ENCODE measurements around the gene TMEM80. TPM values are rescaled to one million over a fixed set of nuclear protein-coding genes. Genes with fewer than 3 reads are reported as not detected.

The TMEM80 gene
- total and polyA plus RNA-seq, 7 donors = 7.9 to 41.5 (median 27.6) TPM

DNA sequence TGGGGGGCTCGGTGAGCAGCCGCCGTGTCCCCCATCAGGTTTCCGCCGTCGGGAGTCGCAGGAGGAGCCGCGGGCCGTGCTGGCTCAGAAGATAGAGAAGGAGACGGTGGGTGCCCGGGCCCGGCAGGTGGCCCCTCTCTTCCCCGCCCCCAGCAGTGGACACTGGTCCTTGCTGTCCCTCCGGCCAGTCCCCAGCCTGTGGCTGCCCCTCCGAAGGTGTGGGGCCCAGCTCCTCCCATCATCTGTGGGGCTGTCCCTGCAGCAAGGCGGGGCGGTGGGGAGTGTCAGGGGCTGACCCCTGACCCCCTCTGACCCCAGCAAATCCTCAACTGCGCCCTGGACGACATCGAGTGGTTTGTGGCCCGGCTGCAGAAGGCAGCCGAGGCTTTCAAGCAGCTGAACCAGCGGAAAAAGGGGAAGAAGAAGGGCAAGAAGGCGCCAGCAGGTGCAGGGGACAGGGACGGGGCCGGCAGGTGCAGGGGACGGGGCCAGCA is 25.7 kb downstream of the TMEM80 start:
- intact Hi-C loops (cut with DNase I) = no loop called here
- WGBS, 2 donors = 31 to 74% methylated on average over 28 of the region's 28 CpGs
- H3K27ac ChIP-seq = no peak overlapping the region
- no peaks in the 10 kb centered on the region for H3K9me3 ChIP-seq
- H3K4me1 ChIP-seq = peaks cover 0 to 31% (median 26%) of the 10 kb centered on the region in 4 donors
- H3K36me3 ChIP-seq = no peaks in the 10 kb centered on the region
- H3K27me3 ChIP-seq = peaks cover 41 to 71% (median 65%) of the 10 kb centered on the region in 3 donors
- no peak for TF ChIP-seq POLR2AphosphoS5 (IDR thresholded peaks at IDR 0.05)
- TF ChIP-seq, protein P1, sequence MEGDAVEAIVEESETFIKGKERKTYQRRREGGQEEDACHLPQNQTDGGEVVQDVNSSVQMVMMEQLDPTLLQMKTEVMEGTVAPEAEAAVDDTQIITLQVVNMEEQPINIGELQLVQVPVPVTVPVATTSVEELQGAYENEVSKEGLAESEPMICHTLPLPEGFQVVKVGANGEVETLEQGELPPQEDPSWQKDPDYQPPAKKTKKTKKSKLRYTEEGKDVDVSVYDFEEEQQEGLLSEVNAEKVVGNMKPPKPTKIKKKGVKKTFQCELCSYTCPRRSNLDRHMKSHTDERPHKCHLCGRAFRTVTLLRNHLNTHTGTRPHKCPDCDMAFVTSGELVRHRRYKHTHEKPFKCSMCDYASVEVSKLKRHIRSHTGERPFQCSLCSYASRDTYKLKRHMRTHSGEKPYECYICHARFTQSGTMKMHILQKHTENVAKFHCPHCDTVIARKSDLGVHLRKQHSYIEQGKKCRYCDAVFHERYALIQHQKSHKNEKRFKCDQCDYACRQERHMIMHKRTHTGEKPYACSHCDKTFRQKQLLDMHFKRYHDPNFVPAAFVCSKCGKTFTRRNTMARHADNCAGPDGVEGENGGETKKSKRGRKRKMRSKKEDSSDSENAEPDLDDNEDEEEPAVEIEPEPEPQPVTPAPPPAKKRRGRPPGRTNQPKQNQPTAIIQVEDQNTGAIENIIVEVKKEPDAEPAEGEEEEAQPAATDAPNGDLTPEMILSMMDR (IDR thresholded peaks at IDR 0.05) = no peak
- TF ChIP-seq POLR2A (IDR thresholded peaks at IDR 0.05) = no peak
- no peak for TF ChIP-seq EP300 (IDR thresholded peaks at IDR 0.05)
- H3K4me3 ChIP-seq = peak overlapping the region in 1 of 4 donors; percentile 24
- no peak for DNase-seq

DNA sequence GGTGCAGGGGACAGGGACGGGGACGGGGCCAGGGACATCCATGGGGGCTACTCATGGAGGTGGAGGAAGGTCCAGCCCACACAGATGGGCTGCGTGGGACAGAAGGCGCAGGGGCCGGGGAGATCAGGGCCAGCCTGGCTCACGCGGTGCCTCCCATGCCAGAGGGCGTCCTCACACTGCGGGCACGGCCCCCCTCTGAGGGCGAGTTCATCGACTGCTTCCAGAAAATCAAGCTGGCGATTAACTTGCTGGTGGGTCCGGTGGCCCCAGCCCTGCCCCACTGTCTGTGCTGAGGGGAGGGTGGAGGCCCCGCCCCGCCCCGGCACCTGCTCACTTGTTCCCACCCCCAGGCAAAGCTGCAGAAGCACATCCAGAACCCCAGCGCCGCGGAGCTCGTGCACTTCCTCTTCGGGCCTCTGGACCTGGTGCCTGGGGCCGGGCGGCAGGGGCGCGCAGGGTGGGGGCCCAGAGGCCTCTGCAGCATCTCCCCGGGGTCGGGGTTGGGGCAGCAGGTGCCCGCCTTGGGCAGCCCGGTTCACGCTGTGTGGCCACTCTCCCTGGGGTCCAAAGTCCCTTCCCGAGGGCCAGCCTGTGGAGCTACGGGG is 26.2 kb downstream of the TMEM80 start:
- 22 to 48% methylated on average over 33 of the region's 33 CpGs for WGBS, 2 donors
- Histone ChIP-seq H3K4me3 (no peak overlapping the region), H3K9me3 (no peaks in the 10 kb centered on the region), H3K27me3 (peaks cover 43 to 77% (median 70%) of the 10 kb centered on the region in 3 donors), H3K27ac (no peak overlapping the region), H3K36me3 (no peaks in the 10 kb centered on the region), H3K4me1 (peaks cover 0 to 36% (median 32%) of the 10 kb centered on the region in 4 donors)
- DNase-seq = no peak
- TF ChIP-seq, protein P1 (IDR thresholded peaks at IDR 0.05) = no peak
- TF ChIP-seq POLR2A (IDR thresholded peaks at IDR 0.05) = no peak
- no peak for TF ChIP-seq POLR2AphosphoS5 (IDR thresholded peaks at IDR 0.05)
- no peak for TF ChIP-seq EP300 (IDR thresholded peaks at IDR 0.05)
- intact Hi-C loops (cut with DNase I) = loop anchor here (2.0 kb wide), 1 partner anchor 167 kb away; no protein-coding TSS in a partner anchor

DNA sequence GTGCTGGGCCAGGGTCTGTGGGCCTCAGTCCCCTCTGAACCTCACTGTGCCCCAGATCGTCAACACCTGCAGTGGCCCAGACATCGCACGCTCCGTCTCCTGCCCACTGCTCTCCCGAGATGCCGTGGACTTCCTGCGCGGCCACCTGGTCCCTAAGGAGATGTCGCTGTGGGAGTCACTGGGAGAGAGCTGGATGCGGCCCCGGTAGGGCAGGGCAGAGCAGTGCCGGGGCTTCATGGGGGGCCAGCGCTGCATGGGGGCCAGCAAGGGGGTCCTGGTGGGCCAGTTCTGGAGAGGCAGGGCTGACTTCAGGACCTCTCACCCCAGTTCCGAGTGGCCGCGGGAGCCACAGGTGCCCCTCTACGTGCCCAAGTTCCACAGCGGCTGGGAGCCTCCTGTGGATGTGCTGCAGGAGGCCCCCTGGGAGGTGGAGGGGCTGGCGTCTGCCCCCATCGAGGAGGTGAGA is 26.8 kb downstream of the TMEM80 start:
- peaks cover 43 to 82% (median 76%) of the 10 kb centered on the region in 3 donors for H3K27me3 ChIP-seq
- no peak for DNase-seq

DNA sequence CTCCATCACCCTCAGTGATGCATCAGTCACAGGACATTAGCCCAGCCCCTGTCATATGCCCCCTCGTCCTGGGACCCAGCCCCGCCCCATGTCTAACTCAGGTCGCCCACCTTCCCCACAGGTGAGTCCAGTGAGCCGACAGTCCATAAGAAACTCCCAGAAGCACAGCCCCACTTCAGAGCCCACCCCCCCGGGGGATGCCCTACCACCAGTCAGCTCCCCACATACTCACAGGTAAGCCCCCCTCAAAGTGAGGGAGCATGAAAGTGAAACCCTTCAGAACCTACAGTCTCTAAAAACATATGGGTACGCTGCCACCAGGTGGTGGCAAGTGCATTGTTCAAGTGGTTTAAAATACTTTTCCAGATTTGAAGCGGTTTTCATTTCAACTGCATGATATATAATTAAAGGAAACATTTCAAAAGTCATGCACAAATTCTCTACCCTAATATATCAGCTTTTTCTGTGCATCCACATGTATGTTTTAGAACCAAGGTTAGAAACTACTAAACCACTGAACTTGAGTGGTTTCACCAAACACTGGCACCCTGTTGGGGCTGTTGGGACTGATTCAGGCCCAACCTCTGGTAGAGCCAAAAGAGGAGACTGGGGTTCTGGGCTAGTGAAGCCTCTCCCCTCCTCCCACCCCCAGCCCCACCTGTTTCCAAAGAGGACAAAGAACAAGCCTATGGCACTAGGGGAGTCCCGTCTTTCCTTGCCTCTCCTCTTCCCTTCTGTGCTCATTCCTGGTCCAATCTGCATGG is 27.7 kb downstream of the TMEM80 start:
- intact Hi-C loops (cut with DNase I) = loop anchor here (2.0 kb wide), 1 partner anchor 169 kb away; no protein-coding TSS in a partner anchor
- Histone ChIP-seq H3K27ac (no peak overlapping the region), H3K36me3 (no peaks in the 10 kb centered on the region), H3K27me3 (peaks cover 43 to 91% (median 78%) of the 10 kb centered on the region in 3 donors), H3K4me1 (peaks cover 0 to 45% (median 41%) of the 10 kb centered on the region in 4 donors), H3K9me3 (no peaks in the 10 kb centered on the region), H3K4me3 (no peak overlapping the region)
- DNase-seq = no peak
- TF ChIP-seq POLR2AphosphoS5 (IDR thresholded peaks at IDR 0.05) (no peak), POLR2A (IDR thresholded peaks at IDR 0.05) (no peak), EP300 (IDR thresholded peaks at IDR 0.05) (no peak)
- TF ChIP-seq, protein P1 (IDR thresholded peaks at IDR 0.05) = peak in 2 of 4 experiments; percentile 52 to 65
- WGBS, 2 donors = 52 to 54% methylated on average over 8 of the region's 8 CpGs

More for the DNA sequence above, 26.8 kb downstream of the TMEM80 start:
- 74 to 84% methylated on average over 20 of the region's 20 CpGs for WGBS, 2 donors
- Histone ChIP-seq H3K9me3 (no peaks in the 10 kb centered on the region), H3K36me3 (no peaks in the 10 kb centered on the region), H3K4me1 (peaks cover 0 to 36% (median 32%) of the 10 kb centered on the region in 4 donors), H3K27ac (no peak overlapping the region), H3K4me3 (no peak overlapping the region)
- intact Hi-C loops (cut with DNase I) = loop anchor here (2.0 kb wide), 1 partner anchor 168 kb away; no protein-coding TSS in a partner anchor
- no peak for TF ChIP-seq EP300 (IDR thresholded peaks at IDR 0.05)
- TF ChIP-seq, protein P1 (IDR thresholded peaks at IDR 0.05) = no peak
- TF ChIP-seq POLR2A (IDR thresholded peaks at IDR 0.05) = no peak
- no peak for TF ChIP-seq POLR2AphosphoS5 (IDR thresholded peaks at IDR 0.05)
